Memory B cell (primary cell): Measurements from ENCODE around the gene KDM1A.
"Not testable (repeated sequence)": the region's sequence is repeated elsewhere in the genome, so short reads cannot be mapped to it uniquely, and the experiment has no call there.

Experiments used
- ATAC-seq: fragments of 150-1000 bp; cut with Tn5 transposase; 2 replicates; pipeline ENCODE4 v1.10.0; 2021; ENCODE audit warnings: low read depth, mild to moderate bottlenecking, moderate library complexity
- DNase-seq, 2 donors: peaks; one replicate each; pipeline ENCODE4 v3.0.0; 2022; ENCODE audit warnings: low spot score in 2 of 2
- H3K27ac Mint-ChIP-seq: one replicate; pipeline ENCODE4 v1.8.0; 2022; ENCODE audit warnings: mild to moderate bottlenecking, moderate library complexity, mixed read lengths
- H3K27me3 Mint-ChIP-seq: one replicate; pipeline ENCODE4 v1.8.0; 2022; ENCODE audit warnings: mixed read lengths
- H3K36me3 Mint-ChIP-seq: one replicate; pipeline ENCODE4 v1.8.0; 2022; ENCODE audit warnings: mild to moderate bottlenecking, mixed read lengths
- H3K4me1 Mint-ChIP-seq: one replicate; pipeline ENCODE4 v1.8.0; 2022; ENCODE audit warnings: mixed read lengths
- H3K4me3 Mint-ChIP-seq: one replicate; pipeline ENCODE4 v1.8.0; 2022; ENCODE audit warnings: mild to moderate bottlenecking, moderate library complexity, mixed read lengths
- H3K9me3 Mint-ChIP-seq: one replicate; pipeline ENCODE4 v1.8.0; 2022; ENCODE audit warnings: mixed read lengths

Gene KDM1A

DNA sequence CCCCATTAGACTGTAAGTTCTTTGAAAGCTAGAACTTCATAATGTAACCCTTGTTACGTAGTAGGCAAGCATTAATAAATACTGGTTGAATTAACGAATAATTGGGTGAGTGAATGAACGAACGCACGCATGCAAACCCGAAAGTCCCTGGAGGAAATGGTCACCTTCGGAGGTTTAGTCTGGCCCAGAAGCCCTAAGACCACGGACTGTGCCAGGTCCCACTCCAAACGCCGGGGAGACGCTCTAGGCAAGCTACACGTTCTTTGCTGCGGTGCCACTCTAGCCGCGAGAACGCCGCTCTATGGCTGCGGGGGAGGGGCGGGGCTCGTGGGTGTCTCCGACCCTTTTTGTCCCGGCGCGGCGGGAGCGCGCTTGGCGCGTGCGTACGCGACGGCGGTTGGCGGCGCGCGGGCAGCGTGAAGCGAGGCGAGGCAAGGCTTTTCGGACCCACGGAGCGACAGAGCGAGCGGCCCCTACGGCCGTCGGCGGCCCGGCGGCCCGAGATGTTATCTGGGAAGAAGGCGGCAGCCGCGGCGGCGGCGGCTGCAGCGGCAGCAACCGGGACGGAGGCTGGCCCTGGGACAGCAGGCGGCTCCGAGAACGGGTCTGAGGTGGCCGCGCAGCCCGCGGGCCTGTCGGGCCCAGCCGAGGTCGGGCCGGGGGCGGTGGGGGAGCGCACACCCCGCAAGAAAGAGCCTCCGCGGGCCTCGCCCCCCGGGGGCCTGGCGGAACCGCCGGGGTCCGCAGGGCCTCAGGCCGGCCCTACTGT is at the start of gene KDM1A:
Gene KDM1A, plus strand, starts transcription at position 375 of the 769 bp plus-strand sequence. Its CDS starts 129 bp downstream, at position 504.
- peaks cover 5% of the 10 kb centered on the region for H3K9me3 Mint-ChIP-seq

DNA sequence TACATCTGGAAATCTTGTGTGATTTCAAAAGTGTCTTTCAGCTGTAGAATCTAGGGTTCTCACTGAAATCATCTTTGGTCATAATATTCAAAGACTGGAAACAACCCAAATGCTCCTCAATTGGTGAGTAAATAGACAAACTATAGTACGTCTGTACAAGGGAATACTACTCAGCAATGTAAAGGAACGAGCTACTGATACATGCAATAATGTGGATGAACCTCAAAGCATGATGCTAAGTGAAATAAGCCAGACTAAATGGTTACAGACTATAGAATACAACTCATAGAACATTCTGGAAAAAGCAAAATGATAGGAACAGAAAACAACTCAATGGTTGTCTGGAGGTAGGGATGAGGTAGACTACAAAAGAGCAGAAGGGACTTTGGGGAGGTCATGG is 49.2 kb upstream of the KDM1A start:
- Mint-ChIP-seq H3K27me3 (peaks cover 30% of the 10 kb centered on the region), H3K36me3 (peaks cover 6% of the 10 kb centered on the region), H3K27ac (no peak overlapping the region), H3K4me1 (no peaks in the 10 kb centered on the region), H3K9me3 (peaks cover 8% of the 10 kb centered on the region), H3K4me3 (no peak overlapping the region)
- no peak for DNase-seq
- ATAC-seq = no peak

More for the DNA sequence above, at the start of gene KDM1A:
- Mint-ChIP-seq H3K27ac (peak within 1 kb of the TSS; percentile 95), H3K36me3 (peaks cover 9% of the 10 kb centered on the region), H3K4me3 (peak within 1 kb of the TSS; percentile 95), H3K4me1 (peaks cover 28% of the 10 kb centered on the region), H3K27me3 (no peaks in the 10 kb centered on the region)
- DNase-seq (peak; percentile 92 to 96), ATAC-seq (peak; percentile 98)

DNA sequence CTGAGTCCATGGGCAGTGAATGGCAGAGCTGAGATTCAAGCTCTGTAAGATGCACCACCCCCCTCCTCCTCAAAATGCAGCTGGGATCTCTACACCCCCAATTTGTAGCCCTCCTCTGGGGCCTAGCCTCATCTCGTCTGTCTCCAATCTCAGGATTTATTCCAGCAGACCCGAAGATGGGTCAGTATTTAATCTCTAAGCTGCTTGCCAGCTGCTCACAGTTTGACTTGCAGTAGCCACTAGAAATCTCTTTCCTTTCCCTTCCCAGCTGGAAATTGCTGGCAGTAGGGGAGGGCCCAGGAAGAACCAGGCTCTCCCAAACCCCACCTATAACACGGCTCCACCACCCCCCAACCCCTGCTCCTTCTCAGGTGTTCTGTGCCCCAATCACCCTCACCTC is 48.1 kb upstream of the KDM1A start:
- Mint-ChIP-seq H3K4me3 (no peak overlapping the region), H3K27ac (no peak overlapping the region)

GRCh38 chr1:22971611-22972405 is 47.5 kb upstream of the KDM1A start:
- Mint-ChIP-seq H3K4me3 (no peak overlapping the region), H3K27ac (no peak overlapping the region), H3K4me1 (peaks cover 5% of the 10 kb centered on the region), H3K9me3 (no peaks in the 10 kb centered on the region), H3K27me3 (peaks cover 30% of the 10 kb centered on the region), H3K36me3 (no peaks in the 10 kb centered on the region)
- ATAC-seq (no peak), DNase-seq (no peak)

More for the DNA sequence above, 48.1 kb upstream of the KDM1A start:
- DNase-seq (no peak), ATAC-seq (no peak)
- H3K27me3 Mint-ChIP-seq = peaks cover 30% of the 10 kb centered on the region
- peaks cover 6% of the 10 kb centered on the region for H3K9me3 Mint-ChIP-seq
- H3K4me1 Mint-ChIP-seq = no peaks in the 10 kb centered on the region
- H3K36me3 Mint-ChIP-seq = peaks cover 6% of the 10 kb centered on the region

- Mint-ChIP-seq H3K9me3 (no peaks in the 10 kb centered on the region), H3K4me3 (no peak within 1 kb of the TSS), H3K36me3 (no peaks in the 10 kb centered on the region), H3K4me1 (peaks cover 5% of the 10 kb centered on the region), H3K27me3 (peaks cover 32% of the 10 kb centered on the region), H3K27ac (no peak within 1 kb of the TSS)
- DNase-seq (no peak), ATAC-seq (no peak)
These were observed 46.5 kb upstream of the KDM1A start, which contains the start of gene LACTBL1 for GRCh38 chr1:22972760-22973159. LACTBL1 (minus strand) TSS chr1:22972866; CDS start chr1:22972316, 550 bp downstream.

- ATAC-seq = no peak
- H3K9me3 Mint-ChIP-seq = no peaks in the 10 kb centered on the region
- no peak overlapping the region for H3K4me3 Mint-ChIP-seq
These were observed 43.6 kb upstream of the KDM1A start for GRCh38 chr1:22975694-22976093.

DNA sequence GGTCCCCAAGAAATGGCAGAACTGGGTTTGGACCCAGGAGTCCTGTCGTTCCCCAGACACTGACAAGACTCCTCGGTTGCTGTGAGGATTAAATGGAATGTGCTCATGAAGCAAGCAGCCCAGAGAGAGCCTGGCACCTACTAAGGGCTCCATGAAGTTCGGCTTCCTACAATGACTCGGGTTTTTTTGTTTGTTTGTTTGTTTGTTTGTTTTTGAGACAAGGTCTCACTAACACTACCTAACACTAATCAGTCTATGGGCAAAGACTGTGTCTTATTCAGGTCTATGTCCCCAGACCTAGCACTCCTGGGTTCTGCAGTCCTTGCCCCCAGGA is 43.2 kb upstream of the KDM1A start:
- Mint-ChIP-seq H3K27ac (no peak overlapping the region), H3K27me3 (peaks cover 20% of the 10 kb centered on the region)
- no peak for ATAC-seq

More at GRCh38 chr1:22975694-22976093, 43.6 kb upstream of the KDM1A start:
- Mint-ChIP-seq H3K27me3 (peaks cover 20% of the 10 kb centered on the region), H3K36me3 (no peaks in the 10 kb centered on the region), H3K4me1 (peaks cover 5% of the 10 kb centered on the region), H3K27ac (no peak overlapping the region)
- DNase-seq = no peak

GRCh38 chr1:22976461-22977243 is 42.6 kb upstream of the KDM1A start:
- no peaks in the 10 kb centered on the region for H3K9me3 Mint-ChIP-seq
- H3K27me3 Mint-ChIP-seq = peaks cover 18% of the 10 kb centered on the region
- peaks cover 5% of the 10 kb centered on the region for H3K4me1 Mint-ChIP-seq
- peak; percentile 32 to 34 for DNase-seq
- H3K4me3 Mint-ChIP-seq = no peak overlapping the region
- H3K36me3 Mint-ChIP-seq = no peaks in the 10 kb centered on the region
- H3K27ac Mint-ChIP-seq = no peak overlapping the region
- ATAC-seq = peak; percentile 95

More for the DNA sequence above, 43.2 kb upstream of the KDM1A start:
- DNase-seq = no peak
- Mint-ChIP-seq H3K4me1 (peaks cover 5% of the 10 kb centered on the region), H3K9me3 (no peaks in the 10 kb centered on the region), H3K36me3 (no peaks in the 10 kb centered on the region), H3K4me3 (no peak overlapping the region)

DNA sequence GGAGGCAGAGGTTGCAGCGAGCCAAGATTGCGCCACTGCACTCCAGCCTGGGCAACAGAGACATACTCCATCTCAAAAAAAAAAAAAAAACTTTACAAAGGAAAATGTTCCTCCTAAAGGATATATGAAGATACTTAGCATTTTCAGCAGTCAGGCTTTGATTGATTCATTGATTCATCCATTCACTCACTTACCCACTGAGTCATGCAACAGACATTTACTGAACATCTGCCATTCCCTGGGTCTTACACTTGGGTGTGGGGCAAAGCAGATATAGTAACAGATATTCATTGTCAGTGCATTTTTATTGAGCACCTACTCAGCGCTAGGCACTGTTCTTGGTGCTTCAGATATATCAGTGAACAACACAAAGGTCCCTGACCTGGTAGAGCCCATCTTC is 41.0 kb upstream of the KDM1A start:
- Mint-ChIP-seq H3K4me3 (no peak overlapping the region), H3K4me1 (peaks cover 5% of the 10 kb centered on the region), H3K27ac (no peak overlapping the region), H3K36me3 (no peaks in the 10 kb centered on the region), H3K27me3 (peaks cover 12% of the 10 kb centered on the region), H3K9me3 (no peaks in the 10 kb centered on the region)
- ATAC-seq (no peak), DNase-seq (no peak)

- H3K27ac Mint-ChIP-seq, ATAC-seq, H3K4me1 Mint-ChIP-seq, H3K4me3 Mint-ChIP-seq, H3K9me3 Mint-ChIP-seq, DNase-seq, H3K36me3 Mint-ChIP-seq: not testable (repeated sequence)
- H3K27me3 Mint-ChIP-seq = peaks cover 12% of the 10 kb centered on the region
These were observed 38.8 kb upstream of the KDM1A start for GRCh38 chr1:22980471-22980790.

- ATAC-seq = no peak
- H3K4me1 Mint-ChIP-seq = no peaks in the 10 kb centered on the region
- no peak for DNase-seq
- no peak overlapping the region for H3K4me3 Mint-ChIP-seq
- no peak overlapping the region for H3K27ac Mint-ChIP-seq
- H3K9me3 Mint-ChIP-seq = no peaks in the 10 kb centered on the region
- peaks cover 5% of the 10 kb centered on the region for H3K27me3 Mint-ChIP-seq
- no peaks in the 10 kb centered on the region for H3K36me3 Mint-ChIP-seq
These were observed 35.3 kb upstream of the KDM1A start for GRCh38 chr1:22983944-22984343.

- not testable (repeated sequence) for H3K4me3 Mint-ChIP-seq, H3K27me3 Mint-ChIP-seq, H3K9me3 Mint-ChIP-seq, H3K36me3 Mint-ChIP-seq, ATAC-seq, DNase-seq, H3K4me1 Mint-ChIP-seq, H3K27ac Mint-ChIP-seq
These were observed 26.9 kb upstream of the KDM1A start for GRCh38 chr1:22992384-22992783.

- H3K9me3 Mint-ChIP-seq, ATAC-seq, DNase-seq, H3K27me3 Mint-ChIP-seq, H3K4me3 Mint-ChIP-seq, H3K36me3 Mint-ChIP-seq, H3K4me1 Mint-ChIP-seq, H3K27ac Mint-ChIP-seq: not testable (repeated sequence)
These were observed 26.0 kb upstream of the KDM1A start for GRCh38 chr1:22993220-22993795.

DNA sequence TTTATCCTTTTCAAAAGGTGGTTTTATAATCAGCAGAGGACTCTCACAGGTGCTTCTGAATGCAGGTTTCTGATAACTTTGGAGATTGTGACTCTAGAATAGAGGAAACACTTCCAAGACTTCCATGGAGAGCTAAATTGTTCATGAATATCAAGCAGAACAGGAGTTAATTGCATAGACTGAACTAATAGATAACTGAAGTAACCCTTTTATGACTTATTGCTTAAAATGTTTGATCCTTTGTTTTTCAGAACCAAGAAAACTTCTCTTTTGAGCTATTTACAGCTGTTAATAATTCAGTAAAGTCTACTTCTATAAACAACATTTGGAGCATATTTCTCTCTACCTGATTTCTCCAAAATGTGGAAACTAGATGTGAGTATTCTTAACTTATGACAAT is 23.5 kb upstream of the KDM1A start:
- ATAC-seq (no peak), DNase-seq (no peak)
- H3K27me3 Mint-ChIP-seq = no peaks in the 10 kb centered on the region
- H3K27ac Mint-ChIP-seq = no peak overlapping the region
- no peaks in the 10 kb centered on the region for H3K4me1 Mint-ChIP-seq
- H3K36me3 Mint-ChIP-seq = no peaks in the 10 kb centered on the region
- no peak overlapping the region for H3K4me3 Mint-ChIP-seq
- no peaks in the 10 kb centered on the region for H3K9me3 Mint-ChIP-seq
